CD14-positive monocyte (primary cell): ENCODE measurements around the gene TFPT. TPM values are rescaled to one million over a fixed set of nuclear protein-coding genes. Genes with fewer than 3 reads are reported as not detected.

Source experiments
- DNase-seq, 3 donors: peaks; one replicate each; pipeline ENCODE4 v3.0.0-alpha.2; 2011 to 2022
- H2AFZ ChIP-seq: 2 replicates; pipeline ENCODE4 v1.6.0; 2012; ENCODE audit warnings: mild to moderate bottlenecking, low read depth, low read length, inconsistent platforms; ENCODE audit not compliant: insufficient read depth, poor library complexity, severe bottlenecking
- H3K27ac ChIP-seq, 2 donors: 1 replicate in 1 of 2; 2 replicates in 1 of 2; pipeline ENCODE4 v1.5.1; 2012 to 2013; ENCODE audit warnings: low read length in 2 of 2, control low read depth in 1 of 2, inconsistent platforms in 1 of 2, low read depth in 1 of 2, mild to moderate bottlenecking in 1 of 2
- H3K27me3 ChIP-seq, 2 donors: one replicate each; pipeline versions ENCODE4 v1.6.0 to v1.6.1; 2011 to 2013; ENCODE audit warnings: low read length in 2 of 2; ENCODE audit not compliant: control insufficient read depth in 2 of 2, insufficient read depth in 2 of 2
- H3K36me3 ChIP-seq, 2 donors: replicated peaks in 1 of 2; 1 replicate in 1 of 2; 2 replicates in 1 of 2; pipeline versions ENCODE4 v1.5.1 to v1.6.1; 2012 to 2013; ENCODE audit warnings: low read length in 2 of 2, control low read depth in 1 of 2, inconsistent platforms in 1 of 2, mild to moderate bottlenecking in 1 of 2; ENCODE audit not compliant: insufficient read depth in 2 of 2, control insufficient read depth in 1 of 2
- H3K4me1 ChIP-seq, 2 donors: 1 replicate in 1 of 2; 2 replicates in 1 of 2; pipeline versions ENCODE4 v1.5.1 to v1.6.1; 2012 to 2013; ENCODE audit warnings: low read length in 2 of 2, control low read depth in 1 of 2, inconsistent platforms in 1 of 2, mild to moderate bottlenecking in 1 of 2, moderate library complexity in 1 of 2; ENCODE audit not compliant: insufficient read depth in 2 of 2, control insufficient read depth in 1 of 2
- H3K4me2 ChIP-seq: replicated peaks from 2 replicates; pipeline ENCODE3; 2012; ENCODE audit warnings: low read length, moderate library complexity, mild to moderate bottlenecking; ENCODE audit not compliant: poor library complexity, severe bottlenecking; ENCODE audit errors: extremely low read depth
- H3K4me3 ChIP-seq, 3 experiments: fragments of 200-600 bp in 1 of 3; sonication (generic) in 1 of 3; replicated peaks in 1 of 3; 1 replicate in 2 of 3; 2 replicates in 1 of 3; pipeline ENCODE4 v1.5.1; 2011 to 2013; ENCODE audit warnings: low read length in 3 of 3, mild to moderate bottlenecking in 3 of 3, control low read depth in 2 of 3, low read depth in 2 of 3, inconsistent platforms in 1 of 3, moderate library complexity in 1 of 3
- H3K79me2 ChIP-seq: 2 replicates; pipeline ENCODE4 v1.6.0; 2012; ENCODE audit warnings: mild to moderate bottlenecking, control low read depth, inconsistent platforms, low read length, moderate library complexity; ENCODE audit not compliant: insufficient read depth
- H3K9ac ChIP-seq: 2 replicates; pipeline ENCODE4 v1.6.0; 2017; ENCODE audit warnings: low read length, mild to moderate bottlenecking; ENCODE audit not compliant: insufficient read depth, poor library complexity, severe bottlenecking
- H3K9me3 ChIP-seq, 2 donors: replicated peaks in 1 of 2; 1 replicate in 1 of 2; 2 replicates in 1 of 2; pipeline versions ENCODE4 v1.5.1 to v1.6.1; 2012 to 2013; ENCODE audit warnings: low read length in 2 of 2, control low read depth in 1 of 2; ENCODE audit not compliant: control insufficient read depth in 1 of 2, insufficient read depth in 1 of 2
- H4K20me1 ChIP-seq: 2 replicates; pipeline ENCODE4 v1.6.0; 2012; ENCODE audit warnings: mild to moderate bottlenecking, low read length, control low read depth, moderate library complexity; ENCODE audit not compliant: insufficient read depth
- H3K27ac Mint-ChIP-seq, 7 donors: one replicate each; pipeline ENCODE4 v1.8.0; 2020; ENCODE audit warnings: mild to moderate bottlenecking in 7 of 7, mixed read lengths in 7 of 7, moderate library complexity in 6 of 7, inconsistent platforms in 2 of 7
- H3K27me3 Mint-ChIP-seq, 3 donors: one replicate each; pipeline ENCODE4 v1.8.0; 2021 to 2022; ENCODE audit warnings: low read depth in 3 of 3, mild to moderate bottlenecking in 3 of 3, mixed read lengths in 3 of 3, moderate library complexity in 3 of 3, inconsistent platforms in 1 of 3
- H3K36me3 Mint-ChIP-seq, 2 donors: one replicate each; pipeline ENCODE4 v1.8.0; 2020; ENCODE audit warnings: mixed read lengths in 2 of 2, inconsistent platforms in 1 of 2, mild to moderate bottlenecking in 1 of 2
- H3K4me1 Mint-ChIP-seq: one replicate; pipeline ENCODE4 v1.8.0; 2020; ENCODE audit warnings: mild to moderate bottlenecking, mixed read lengths
- H3K4me3 Mint-ChIP-seq, 2 donors: one replicate each; pipeline ENCODE4 v1.8.0; 2020; ENCODE audit warnings: mild to moderate bottlenecking in 2 of 2, mixed read lengths in 2 of 2, moderate library complexity in 1 of 2
- H3K9me3 Mint-ChIP-seq, 7 donors: one replicate each; pipeline ENCODE4 v1.8.0; 2020 to 2022; ENCODE audit warnings: mixed read lengths in 7 of 7, mild to moderate bottlenecking in 6 of 7, moderate library complexity in 6 of 7, inconsistent platforms in 2 of 7
- WGBS: methylation state at CpG from one replicate; pipeline ENCODE4 v1.1.5; 2013; ENCODE audit warnings: missing lambda C conversion rate; ENCODE audit not compliant: insufficient coverage; 5-methylcytosine and 5-hydroxymethylcytosine counted together
- intact Hi-C, 2 donors: fragments of 100-400 bp; cut with micrococcal nuclease; formaldehyde crosslinking; loops; one replicate each; pipeline versions ENCODE4 v1.15.0 to v1.15.1; 2023
- polyA plus RNA-seq, 3 donors: library from polyadenylated mRNA; depleted of rRNA in 1 of 3; unstranded in 2 of 3; stranded (reverse) in 1 of 3; fragments of 300-500 nt in 2 of 3; fragments of >200 nt in 1 of 3; fragmentation: Illumina TruSeq in 2 of 3; gene quantifications; 1 replicate in 2 of 3; 2 replicates in 1 of 3; pipeline ENCODE4 v1.2.3, GENCODE V29; 2012 to 2021
- TF ChIP-seq, protein P1 (sequence below): fragments of 200-600 bp; IDR thresholded peaks from one replicate; pipeline ENCODE4 v1.8.0; 2022; ENCODE audit warnings: antibody characterized with exemption, mild to moderate bottlenecking

Gene TFPT
- polyA plus RNA-seq, 3 donors = 7.0 to 11.5 (median 9.5) TPM

- peaks cover 35 to 43% of the 10 kb centered on the region in 2 donors for H3K36me3 Mint-ChIP-seq
- peaks cover 47 to 55% of the 10 kb centered on the region in 2 donors for H3K4me1 ChIP-seq
- H3K9ac ChIP-seq = peak overlapping the region; percentile 73
- peaks cover 54% of the 10 kb centered on the region for H4K20me1 ChIP-seq
- peak overlapping the region; percentile 97 for H3K4me2 ChIP-seq
- no peaks in the 10 kb centered on the region for H3K27me3 ChIP-seq
- peaks cover 0 to 8% (median under 1%) of the 10 kb centered on the region in 3 donors for H3K27me3 Mint-ChIP-seq
- H3K9me3 ChIP-seq = no peaks in the 10 kb centered on the region
- peak overlapping the region; percentile 88 to 95 for H3K4me3 Mint-ChIP-seq
- peak overlapping the region; percentile 69 to 94 (median 72) for H3K4me3 ChIP-seq
- peaks cover 48% of the 10 kb centered on the region for H3K79me2 ChIP-seq
- no peaks in the 10 kb centered on the region for H3K9me3 Mint-ChIP-seq
- TF ChIP-seq, protein P1, sequence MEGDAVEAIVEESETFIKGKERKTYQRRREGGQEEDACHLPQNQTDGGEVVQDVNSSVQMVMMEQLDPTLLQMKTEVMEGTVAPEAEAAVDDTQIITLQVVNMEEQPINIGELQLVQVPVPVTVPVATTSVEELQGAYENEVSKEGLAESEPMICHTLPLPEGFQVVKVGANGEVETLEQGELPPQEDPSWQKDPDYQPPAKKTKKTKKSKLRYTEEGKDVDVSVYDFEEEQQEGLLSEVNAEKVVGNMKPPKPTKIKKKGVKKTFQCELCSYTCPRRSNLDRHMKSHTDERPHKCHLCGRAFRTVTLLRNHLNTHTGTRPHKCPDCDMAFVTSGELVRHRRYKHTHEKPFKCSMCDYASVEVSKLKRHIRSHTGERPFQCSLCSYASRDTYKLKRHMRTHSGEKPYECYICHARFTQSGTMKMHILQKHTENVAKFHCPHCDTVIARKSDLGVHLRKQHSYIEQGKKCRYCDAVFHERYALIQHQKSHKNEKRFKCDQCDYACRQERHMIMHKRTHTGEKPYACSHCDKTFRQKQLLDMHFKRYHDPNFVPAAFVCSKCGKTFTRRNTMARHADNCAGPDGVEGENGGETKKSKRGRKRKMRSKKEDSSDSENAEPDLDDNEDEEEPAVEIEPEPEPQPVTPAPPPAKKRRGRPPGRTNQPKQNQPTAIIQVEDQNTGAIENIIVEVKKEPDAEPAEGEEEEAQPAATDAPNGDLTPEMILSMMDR = no peak
- 4% methylated on average over 4 of the region's 19 CpGs for WGBS
- H3K36me3 ChIP-seq = peaks cover 41 to 43% of the 10 kb centered on the region in 2 donors
- H2AFZ ChIP-seq = peak overlapping the region; percentile 80
- H3K27ac ChIP-seq = peak overlapping the region; percentile 78 to 93
- DNase-seq = peak in 1 of 3 donors; percentile 15
- peak overlapping the region; percentile 96 to 99 (median 98) for H3K27ac Mint-ChIP-seq
- intact Hi-C loops = loop anchor here (1.0 to 2.0 kb wide), 3 partner anchors 22 to 32 kb away; partner anchors contain the start of genes CNOT3 (in 2 of the 2) and TSEN34 (in 1 of the 2)
- peaks cover 53% of the 10 kb centered on the region for H3K4me1 Mint-ChIP-seq
Measured at GRCh38 chr19:54158812-54159351, 43.4 kb upstream of the TFPT start.

- H3K9ac ChIP-seq = no peak overlapping the region
- peaks cover 59 to 62% of the 10 kb centered on the region in 2 donors for H3K36me3 ChIP-seq
- H3K27ac ChIP-seq = no peak overlapping the region
- peaks cover 74% of the 10 kb centered on the region for H4K20me1 ChIP-seq
- H3K36me3 Mint-ChIP-seq = peaks cover 51 to 60% of the 10 kb centered on the region in 2 donors
- H3K4me1 Mint-ChIP-seq = peaks cover 35% of the 10 kb centered on the region
- no peaks in the 10 kb centered on the region for H3K9me3 Mint-ChIP-seq
- peaks cover 29 to 37% of the 10 kb centered on the region in 2 donors for H3K4me1 ChIP-seq
- no peak overlapping the region for H2AFZ ChIP-seq
- intact Hi-C loops = no loop called here
- no peak overlapping the region for H3K4me3 Mint-ChIP-seq
- H3K4me3 ChIP-seq = no peak overlapping the region
- 100% methylated on average over 3 of the region's 3 CpGs for WGBS
- TF ChIP-seq, protein P1 = no peak
- no peaks in the 10 kb centered on the region for H3K9me3 ChIP-seq
- no peak for DNase-seq
- no peak overlapping the region for H3K4me2 ChIP-seq
- H3K27me3 ChIP-seq = no peaks in the 10 kb centered on the region
- H3K27ac Mint-ChIP-seq = peak overlapping the region in 2 of 7 donors; percentile 35 to 66
- H3K79me2 ChIP-seq = peaks cover 48% of the 10 kb centered on the region
- H3K27me3 Mint-ChIP-seq = peaks cover 0 to 4% (median 0%) of the 10 kb centered on the region in 3 donors
Measured at GRCh38 chr19:54156953-54157352, 41.5 kb upstream of the TFPT start.
